RWPE2 (cell line): ENCODE results near the gene CLRN2.

Experiments used
- ATAC-seq: fragments of 200-7000 bp; cut with Tn5 transposase; 3 replicates; pipeline ENCODE4 v1.9.1; 2021; ENCODE audit warnings: low read depth
- DNase-seq: peaks from one replicate; pipeline ENCODE4 v3.0.0-alpha.2; 2020; ENCODE audit warnings: low spot score
- H3K27ac ChIP-seq: fragments of 450-650 bp; 2 replicates; pipeline ENCODE4 v1.5.1; 2017; ENCODE audit warnings: mild to moderate bottlenecking; ENCODE audit not compliant: poor library complexity, severe bottlenecking
- H3K27me3 ChIP-seq: fragments of 250-450 bp; sonication (Bioruptor Pico); 2 replicates; pipeline ENCODE4 v1.5.1; 2021; ENCODE audit warnings: mild to moderate bottlenecking, moderate library complexity; ENCODE audit not compliant: insufficient read depth, poor library complexity, severe bottlenecking
- H3K36me3 ChIP-seq: fragments of 250-450 bp; sonication (Bioruptor Pico); 2 replicates; pipeline ENCODE4 v1.5.1; 2020; ENCODE audit warnings: low read depth, mild to moderate bottlenecking, moderate library complexity
- H3K4me1 ChIP-seq: fragments of 250-450 bp; sonication (Bioruptor Pico); 2 replicates; pipeline ENCODE4 v1.5.1; 2021; ENCODE audit warnings: mild to moderate bottlenecking, moderate library complexity; ENCODE audit not compliant: insufficient read depth, poor library complexity, severe bottlenecking
- H3K4me3 ChIP-seq: fragments of 250-450 bp; sonication (Bioruptor Pico); 2 replicates; pipeline ENCODE4 v1.5.1; 2021; ENCODE audit warnings: mild to moderate bottlenecking, moderate library complexity; ENCODE audit not compliant: severe bottlenecking
- H3K9me3 ChIP-seq: fragments of 250-450 bp; sonication (Bioruptor Pico); 2 replicates; pipeline ENCODE4 v1.5.1; 2021; ENCODE audit warnings: mild to moderate bottlenecking, moderate library complexity; ENCODE audit not compliant: severe bottlenecking
- TF ChIP-seq, protein P1 (sequence below): fragments of 450-650 bp; IDR thresholded peaks from one replicate; pipeline ENCODE4 v1.5.1; 2017; ENCODE audit warnings: mild to moderate bottlenecking, moderate library complexity; ENCODE audit not compliant: poor library complexity, severe bottlenecking

The CLRN2 gene

DNA sequence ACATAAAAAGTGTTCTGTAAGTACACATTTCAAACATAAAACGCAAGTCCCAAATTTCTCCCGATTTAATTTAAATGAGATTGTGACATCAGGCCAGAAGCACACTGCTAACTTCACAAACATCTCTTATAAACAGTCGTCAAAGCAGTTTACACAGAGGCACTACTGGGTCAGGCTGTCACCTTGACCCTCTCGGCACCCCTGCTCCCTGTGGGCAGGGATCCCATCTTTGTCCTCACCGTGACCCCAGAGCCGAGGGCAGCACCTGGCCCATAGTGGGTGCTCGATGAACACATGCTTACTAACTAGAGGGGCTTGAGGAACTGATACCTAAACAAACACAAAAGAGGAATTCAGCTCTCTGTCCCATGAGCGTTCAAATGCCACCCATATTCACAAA, 25.2 kb upstream of the CLRN2 start:
- Histone ChIP-seq H3K36me3 (peaks cover 71% of the 10 kb centered on the region), H3K27me3 (no peaks in the 10 kb centered on the region), H3K4me1 (no peaks in the 10 kb centered on the region), H3K4me3 (no peak overlapping the region), H3K9me3 (no peaks in the 10 kb centered on the region), H3K27ac (no peak overlapping the region)
- DNase-seq (no peak), ATAC-seq (no peak)
- TF ChIP-seq, protein P1, sequence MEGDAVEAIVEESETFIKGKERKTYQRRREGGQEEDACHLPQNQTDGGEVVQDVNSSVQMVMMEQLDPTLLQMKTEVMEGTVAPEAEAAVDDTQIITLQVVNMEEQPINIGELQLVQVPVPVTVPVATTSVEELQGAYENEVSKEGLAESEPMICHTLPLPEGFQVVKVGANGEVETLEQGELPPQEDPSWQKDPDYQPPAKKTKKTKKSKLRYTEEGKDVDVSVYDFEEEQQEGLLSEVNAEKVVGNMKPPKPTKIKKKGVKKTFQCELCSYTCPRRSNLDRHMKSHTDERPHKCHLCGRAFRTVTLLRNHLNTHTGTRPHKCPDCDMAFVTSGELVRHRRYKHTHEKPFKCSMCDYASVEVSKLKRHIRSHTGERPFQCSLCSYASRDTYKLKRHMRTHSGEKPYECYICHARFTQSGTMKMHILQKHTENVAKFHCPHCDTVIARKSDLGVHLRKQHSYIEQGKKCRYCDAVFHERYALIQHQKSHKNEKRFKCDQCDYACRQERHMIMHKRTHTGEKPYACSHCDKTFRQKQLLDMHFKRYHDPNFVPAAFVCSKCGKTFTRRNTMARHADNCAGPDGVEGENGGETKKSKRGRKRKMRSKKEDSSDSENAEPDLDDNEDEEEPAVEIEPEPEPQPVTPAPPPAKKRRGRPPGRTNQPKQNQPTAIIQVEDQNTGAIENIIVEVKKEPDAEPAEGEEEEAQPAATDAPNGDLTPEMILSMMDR = no peak

DNA sequence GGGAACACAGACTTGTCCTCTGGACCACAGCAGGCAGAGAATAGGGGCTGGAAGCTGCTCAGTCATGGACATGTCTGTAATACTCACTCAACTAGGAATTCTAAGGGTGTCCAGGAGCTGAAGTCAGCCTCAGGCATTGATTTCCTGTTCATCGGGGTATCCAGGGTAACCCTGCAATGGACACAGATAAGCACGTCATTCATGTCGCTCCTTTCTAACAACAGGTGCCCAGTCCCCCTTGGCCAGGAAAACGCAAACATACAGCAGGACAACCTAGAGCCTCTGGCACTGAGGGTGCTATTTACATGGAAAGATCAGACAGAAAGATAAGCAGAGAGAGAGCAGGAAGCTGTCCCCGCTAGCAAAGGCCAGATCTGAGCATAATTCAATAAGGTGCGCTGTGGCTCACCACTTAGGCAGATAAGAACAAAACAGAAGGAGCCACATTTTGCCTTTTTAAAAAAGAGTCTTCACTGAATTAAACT, 24.3 kb upstream of the CLRN2 start:
- TF ChIP-seq, protein P1 = no peak
- no peaks in the 10 kb centered on the region for H3K4me1 ChIP-seq
- H3K9me3 ChIP-seq = no peaks in the 10 kb centered on the region
- ATAC-seq (no peak), DNase-seq (no peak)
- H3K27me3 ChIP-seq = no peaks in the 10 kb centered on the region
- H3K4me3 ChIP-seq = no peak overlapping the region
- H3K36me3 ChIP-seq = peaks cover 76% of the 10 kb centered on the region
- H3K27ac ChIP-seq = no peak overlapping the region

DNA sequence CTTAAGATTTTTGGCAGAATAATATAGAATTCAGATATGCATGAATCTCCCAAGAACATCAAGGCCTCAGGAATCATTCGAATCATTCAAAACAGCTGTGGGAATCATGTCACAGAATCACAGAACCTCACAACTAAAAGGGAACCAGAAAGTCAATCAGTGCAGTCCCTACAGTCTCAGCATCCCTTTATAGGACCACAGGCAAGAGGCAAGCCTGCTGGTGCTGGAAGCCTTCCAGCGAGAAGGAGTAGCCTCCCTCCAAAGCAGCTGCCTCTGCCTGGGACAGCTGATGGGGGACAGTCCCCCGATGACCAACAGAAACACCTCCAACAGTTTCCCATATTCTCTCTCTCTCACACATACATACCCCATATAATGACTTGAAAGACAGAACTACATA, 23.8 kb upstream of the CLRN2 start:
- ATAC-seq (no peak), DNase-seq (no peak)
- H3K9me3 ChIP-seq = no peaks in the 10 kb centered on the region
- no peaks in the 10 kb centered on the region for H3K4me1 ChIP-seq
- H3K27ac ChIP-seq = no peak overlapping the region
- no peaks in the 10 kb centered on the region for H3K27me3 ChIP-seq
- TF ChIP-seq, protein P1 = no peak
- peaks cover 75% of the 10 kb centered on the region for H3K36me3 ChIP-seq
- H3K4me3 ChIP-seq = no peak overlapping the region

DNA sequence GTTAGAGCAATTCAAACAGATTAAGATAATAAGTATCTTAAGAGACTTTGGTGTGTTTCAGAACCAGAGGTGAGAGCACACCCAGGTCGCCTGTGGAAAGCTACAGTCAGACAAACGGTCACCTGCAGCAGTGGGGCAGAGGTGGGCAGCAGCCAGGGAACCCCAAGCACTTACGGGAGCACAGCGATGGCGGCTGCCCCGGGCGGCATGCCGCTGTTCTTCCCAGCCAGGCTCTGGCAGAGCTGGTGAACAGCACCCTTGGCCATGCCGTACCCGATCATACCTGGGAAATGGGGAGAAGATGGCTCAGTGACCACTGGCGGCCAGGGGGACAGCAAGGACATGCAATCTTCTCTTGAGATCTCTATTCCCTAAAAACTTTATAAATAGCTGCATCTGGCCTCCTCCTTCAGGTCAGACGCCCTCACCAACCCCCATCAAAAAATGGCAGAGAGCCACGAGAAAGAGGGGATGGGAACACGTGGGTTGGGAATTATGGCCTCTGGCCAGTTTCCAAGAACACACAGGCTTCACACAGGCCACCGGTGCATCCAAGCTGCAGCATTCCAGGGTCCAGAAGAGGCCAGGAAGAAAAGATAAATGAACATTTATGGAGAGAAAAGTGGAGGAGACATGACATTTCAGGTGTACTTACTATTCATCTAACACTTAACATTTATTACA, 22.8 kb upstream of the CLRN2 start:
- Histone ChIP-seq H3K27ac (no peak overlapping the region), H3K4me3 (no peak overlapping the region), H3K27me3 (no peaks in the 10 kb centered on the region), H3K9me3 (no peaks in the 10 kb centered on the region), H3K36me3 (peaks cover 70% of the 10 kb centered on the region), H3K4me1 (no peaks in the 10 kb centered on the region)
- TF ChIP-seq, protein P1 = no peak
- no peak for ATAC-seq
- DNase-seq = no peak

DNA sequence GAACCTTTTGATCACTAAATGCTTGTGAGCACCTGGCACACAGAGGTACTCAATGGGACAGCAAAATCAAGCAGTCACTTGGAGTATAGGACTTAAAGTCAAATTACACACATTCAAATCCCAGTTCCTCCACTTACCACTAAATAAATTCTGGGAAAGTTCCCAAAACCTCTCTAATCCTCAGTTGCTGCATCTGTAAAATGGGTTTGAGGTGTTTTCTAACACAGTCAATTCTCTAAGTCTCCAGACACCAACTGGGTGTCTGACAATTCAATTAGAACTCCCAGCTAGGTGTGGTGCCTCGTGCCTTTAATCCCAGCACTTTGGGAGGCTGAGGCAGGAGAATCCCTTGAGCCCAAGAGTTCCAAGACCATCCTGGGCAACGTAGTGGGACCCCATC, 22.1 kb upstream of the CLRN2 start:
- no peak for ATAC-seq
- DNase-seq = no peak
- H3K4me3 ChIP-seq = no peak overlapping the region
- no peak overlapping the region for H3K27ac ChIP-seq
- H3K36me3 ChIP-seq = peaks cover 70% of the 10 kb centered on the region
- no peaks in the 10 kb centered on the region for H3K27me3 ChIP-seq
- no peaks in the 10 kb centered on the region for H3K9me3 ChIP-seq
- H3K4me1 ChIP-seq = no peaks in the 10 kb centered on the region
- TF ChIP-seq, protein P1 = no peak
